ENCODE data around the gene SRCAP.

SRCAP gene

GRCh38 chr16:30760001-30760559 lies 61.1 kb downstream of the SRCAP start:
- DNase-seq (ENCODE audit: low spot score), result no peak

GRCh38 chr16:30760577-30761426 lies 61.8 kb downstream of the SRCAP start:
- DNase-seq (ENCODE audit: low spot score), result no peak

- peak; percentile 62 for DNase-seq (ENCODE audit: low spot score)
Measured at GRCh38 chr16:30761427-30761927, 62.5 kb downstream of the SRCAP start.

- DNase-seq (ENCODE audit: low spot score), result peak; percentile 99
Measured at GRCh38 chr16:30761928-30762902, 63.2 kb downstream of the SRCAP start, which contains the start of the genes CFAP119 and RNF40. CFAP119 (minus strand) TSS chr16:30762062; CDS start chr16:30761748, 314 bp downstream. RNF40 (plus strand) TSS chr16:30762322; CDS start chr16:30762546, 224 bp downstream.

- DNase-seq (ENCODE audit: low spot score), result no peak
Measured at GRCh38 chr16:30762991-30763725, 64.2 kb downstream of the SRCAP start.

GRCh38 chr16:30764086-30764485 lies 65.1 kb downstream of the SRCAP start:
- no peak for DNase-seq (ENCODE audit: low spot score)

DNA sequence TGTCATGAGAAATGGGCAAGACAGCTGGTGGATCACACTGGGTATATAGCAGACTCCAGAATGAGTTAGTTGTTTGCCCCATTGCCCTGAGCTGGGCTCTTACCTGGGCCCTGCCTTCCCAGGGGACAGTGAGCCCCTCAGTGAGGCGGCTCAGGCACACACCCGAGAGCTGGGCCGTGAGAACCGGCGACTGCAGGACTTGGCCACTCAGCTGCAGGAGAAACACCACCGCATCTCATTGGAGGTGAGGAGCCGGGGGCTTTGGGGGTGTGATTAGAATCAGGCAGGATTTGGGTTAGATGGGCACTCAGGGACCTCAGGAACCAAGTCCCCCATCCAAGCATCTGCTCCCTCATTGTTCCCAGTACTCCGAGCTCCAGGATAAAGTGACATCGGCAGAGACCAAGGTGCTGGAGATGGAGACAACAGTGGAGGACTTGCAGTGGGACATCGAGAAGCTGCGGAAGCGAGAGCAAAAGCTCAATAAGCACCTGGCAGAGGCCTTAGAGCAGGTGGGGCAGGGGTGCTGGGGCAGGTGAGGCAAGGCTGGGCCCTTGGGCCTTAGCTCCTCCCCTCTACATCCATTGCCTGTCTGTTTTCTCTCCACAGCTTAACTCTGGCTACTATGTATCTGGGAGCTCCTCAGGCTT lies 66.0 kb downstream of the SRCAP start:
- DNase-seq (ENCODE audit: low spot score), result no peak

- DNase-seq (ENCODE audit: low spot score), result no peak
Measured at GRCh38 chr16:30766206-30766932, 67.4 kb downstream of the SRCAP start.

GRCh38 chr16:30766933-30767284 lies 67.9 kb downstream of the SRCAP start:
- no peak for DNase-seq (ENCODE audit: low spot score)

DNA sequence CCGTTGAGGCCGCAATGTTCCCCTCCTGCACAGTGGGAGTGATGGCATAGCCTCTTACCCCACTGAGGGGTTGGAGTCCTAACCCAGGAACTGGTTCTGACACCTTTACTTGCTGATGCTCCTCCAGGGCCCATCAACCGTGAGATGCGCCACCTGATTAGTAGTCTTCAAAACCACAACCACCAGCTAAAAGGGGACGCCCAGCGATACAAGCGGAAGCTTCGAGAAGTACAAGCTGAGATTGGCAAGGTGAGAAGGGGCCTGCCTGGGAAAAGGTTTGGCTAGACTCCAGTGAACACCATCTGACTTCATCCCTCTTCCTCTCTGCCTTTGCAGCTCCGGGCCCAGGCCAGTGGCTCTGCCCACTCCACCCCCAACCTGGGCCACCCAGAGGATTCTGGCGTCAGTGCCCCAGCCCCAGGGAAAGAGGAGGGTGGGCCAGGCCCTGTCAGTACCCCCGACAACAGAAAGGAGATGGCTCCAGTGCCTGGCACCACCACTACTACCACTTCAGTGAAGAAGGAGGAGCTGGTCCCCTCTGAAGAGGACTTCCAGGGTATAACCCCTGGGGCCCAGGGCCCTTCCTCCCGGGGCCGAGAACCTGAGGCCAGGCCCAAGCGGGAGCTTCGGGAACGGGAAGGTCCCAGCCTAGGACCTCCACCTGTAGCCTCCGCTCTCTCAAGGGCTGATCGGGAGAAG lies 68.9 kb downstream of the SRCAP start:
- no peak for DNase-seq (ENCODE audit: low spot score)

DNA sequence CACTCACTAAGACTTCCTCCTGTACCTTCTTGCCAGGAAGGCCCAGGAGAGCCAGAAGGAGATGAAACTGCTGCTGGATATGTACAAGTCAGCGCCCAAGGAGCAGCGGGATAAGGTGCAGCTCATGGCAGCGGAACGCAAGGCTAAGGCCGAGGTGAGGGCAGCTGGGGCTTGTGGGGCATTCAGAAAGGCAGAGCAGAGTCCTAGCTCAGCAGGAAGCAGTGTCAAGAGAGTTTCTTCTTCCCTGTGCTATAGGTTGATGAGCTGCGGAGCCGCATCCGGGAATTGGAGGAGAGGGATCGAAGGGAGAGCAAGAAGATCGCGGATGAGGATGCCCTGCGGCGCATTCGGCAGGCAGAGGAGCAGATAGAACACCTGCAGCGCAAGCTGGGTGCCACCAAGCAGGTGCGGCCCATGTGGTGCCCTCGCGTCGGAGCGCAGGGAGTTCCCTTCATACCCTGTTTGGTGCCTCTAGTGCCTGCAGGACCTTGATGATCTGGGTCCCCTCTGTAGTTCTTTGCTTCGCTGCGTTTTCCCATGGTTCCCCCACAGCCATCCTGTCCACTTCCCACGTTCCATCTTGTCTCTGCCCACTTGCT lies 69.7 kb downstream of the SRCAP start:
- no peak for DNase-seq (ENCODE audit: low spot score)

- no peak for DNase-seq (ENCODE audit: low spot score)
Measured at GRCh38 chr16:30769379-30770089, 70.6 kb downstream of the SRCAP start.

DNA sequence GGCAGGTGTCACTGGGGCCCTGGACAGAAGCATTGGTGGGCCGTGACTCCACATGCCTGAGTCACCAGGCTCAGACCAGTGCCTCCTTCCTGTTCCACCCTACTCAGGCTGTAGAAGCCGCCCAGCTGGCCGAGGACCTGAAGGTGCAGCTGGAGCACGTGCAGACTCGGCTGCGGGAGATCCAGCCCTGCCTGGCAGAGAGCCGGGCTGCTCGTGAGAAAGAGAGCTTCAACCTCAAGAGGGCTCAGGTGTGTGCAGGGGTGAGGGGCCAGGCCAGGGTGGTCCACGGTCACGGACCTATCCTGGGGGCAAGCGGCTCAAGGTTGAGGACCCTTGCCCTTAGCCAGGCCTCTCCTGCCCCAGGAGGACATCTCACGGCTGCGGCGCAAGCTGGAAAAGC lies 72.8 kb downstream of the SRCAP start:
- DNase-seq (ENCODE audit: low spot score), result peak; percentile 35

GRCh38 chr16:30773826-30774225 lies 74.9 kb downstream of the SRCAP start:
- DNase-seq (ENCODE audit: low spot score), result no peak

DNA sequence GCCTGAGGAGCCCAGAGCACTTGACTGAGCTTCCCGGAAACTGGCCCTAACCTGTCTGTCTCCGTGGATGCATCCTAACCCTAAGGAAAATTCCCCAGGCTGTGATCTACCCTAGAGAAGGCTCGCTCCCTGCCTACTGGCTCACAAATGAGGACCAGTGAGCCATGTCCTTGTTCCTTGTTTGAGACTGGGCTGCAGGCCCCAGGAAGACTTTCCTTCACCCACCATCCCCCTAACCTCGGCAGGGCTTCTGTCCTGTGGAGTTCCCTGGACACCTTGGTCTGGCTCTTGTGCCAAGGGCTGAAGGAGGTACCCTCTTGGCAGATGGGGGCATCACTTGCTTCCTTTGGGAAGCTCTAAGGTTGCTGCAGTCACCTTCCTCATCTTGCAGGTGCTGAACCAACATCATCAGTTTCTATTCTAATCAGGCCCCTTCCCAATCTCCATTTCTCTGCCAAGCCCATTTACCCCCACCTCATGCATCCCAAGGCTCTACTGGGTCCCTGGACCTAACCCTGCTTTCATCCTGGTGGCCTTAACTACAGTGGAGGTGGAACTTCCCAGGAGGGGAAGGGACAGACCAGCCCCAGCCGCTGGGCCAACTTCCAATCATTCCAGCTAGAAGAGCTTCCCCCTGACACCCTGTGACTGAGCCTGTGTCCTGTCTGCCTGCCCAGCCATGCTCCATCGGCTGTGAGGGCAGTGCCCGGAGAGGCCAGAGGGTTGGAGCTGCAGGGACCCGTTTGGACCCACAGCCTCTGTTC lies 75.6 kb downstream of the SRCAP start:
- peak; percentile 35 for DNase-seq (ENCODE audit: low spot score)

- DNase-seq (ENCODE audit: low spot score), result no peak
Measured at GRCh38 chr16:30775131-30775391, 76.1 kb downstream of the SRCAP start.

GRCh38 chr16:30775392-30776188 lies 76.6 kb downstream of the SRCAP start:
- peak; percentile 86 for DNase-seq (ENCODE audit: low spot score)
